GM18867 (cell line): ENCODE results near the gene CRYBB1.

Experiments
- ATAC-seq: cut with Tn5 transposase; IDR thresholded peaks from one replicate; pipeline ENCODE4 v1.9.1; 2021; ENCODE audit warnings: mild to moderate bottlenecking, moderate library complexity; ENCODE audit not compliant: unreplicated experiment

CRYBB1 gene

GRCh38 chr22:26559961-26560575 lies 57.8 kb downstream of the CRYBB1 start:
- no peak for ATAC-seq

DNA sequence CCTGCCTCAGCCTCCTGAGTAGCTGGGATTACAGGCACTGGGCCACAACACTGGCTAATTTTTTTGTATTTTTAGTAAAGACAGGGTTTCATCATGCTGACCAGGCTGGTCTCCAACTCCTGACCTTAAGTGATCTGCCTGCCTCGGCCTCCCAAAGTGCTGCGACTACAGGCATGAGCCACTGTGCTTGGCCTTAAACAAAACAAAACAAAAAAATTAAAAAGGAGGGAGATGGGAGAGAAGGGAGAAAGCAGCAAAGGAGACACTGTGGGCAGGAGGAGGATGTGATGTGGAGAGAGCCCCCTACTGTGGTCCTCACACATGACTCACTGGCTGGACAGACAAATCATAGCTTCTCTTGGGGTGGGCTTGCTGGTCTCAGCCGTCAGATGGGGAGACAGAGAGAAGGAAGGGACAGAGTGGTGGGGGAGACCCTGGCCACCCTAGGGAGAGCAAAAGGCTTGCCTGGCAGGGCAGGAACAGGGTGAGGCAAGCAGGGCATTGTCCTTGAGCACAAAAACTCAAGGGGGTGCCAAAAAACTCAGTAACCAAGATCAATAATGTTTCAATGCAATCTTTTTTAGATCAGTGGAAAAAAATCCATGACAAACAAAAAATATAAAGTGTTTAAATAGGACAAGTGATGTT lies 59.5 kb downstream of the CRYBB1 start:
- no peak for ATAC-seq

GRCh38 chr22:26556904-26557303 lies 60.9 kb downstream of the CRYBB1 start:
- no peak for ATAC-seq

GRCh38 chr22:26555478-26555877 lies 62.3 kb downstream of the CRYBB1 start:
- ATAC-seq: no peak

DNA sequence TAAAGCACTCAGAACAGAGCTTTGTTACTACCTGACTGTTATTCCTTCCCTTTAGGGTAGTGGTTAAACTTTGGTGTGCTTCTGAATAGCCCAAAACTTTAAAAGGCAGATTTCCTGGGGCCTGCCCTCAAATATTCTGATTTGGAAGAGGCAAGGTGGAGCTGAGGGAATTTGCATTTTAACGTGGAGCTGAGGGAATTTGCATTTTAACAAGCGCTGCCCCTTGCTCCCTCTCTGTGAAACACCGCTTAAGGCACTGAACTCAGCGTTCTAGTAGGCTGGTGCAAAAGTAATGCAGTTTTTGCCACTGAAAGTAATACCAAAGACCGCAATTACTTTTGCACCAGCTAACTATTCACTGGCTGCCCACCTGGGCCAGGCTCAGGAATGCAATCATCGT lies 62.9 kb downstream of the CRYBB1 start:
- no peak for ATAC-seq

- no peak for ATAC-seq
Measured at GRCh38 chr22:26553056-26553752, 64.6 kb downstream of the CRYBB1 start.

- no peak for ATAC-seq
Measured at GRCh38 chr22:26552466-26552865, 65.4 kb downstream of the CRYBB1 start.

- ATAC-seq: no peak
Measured at GRCh38 chr22:26551568-26551967, 66.3 kb downstream of the CRYBB1 start.

- ATAC-seq: no peak
Measured at GRCh38 chr22:26550498-26551033, 67.3 kb downstream of the CRYBB1 start.

DNA sequence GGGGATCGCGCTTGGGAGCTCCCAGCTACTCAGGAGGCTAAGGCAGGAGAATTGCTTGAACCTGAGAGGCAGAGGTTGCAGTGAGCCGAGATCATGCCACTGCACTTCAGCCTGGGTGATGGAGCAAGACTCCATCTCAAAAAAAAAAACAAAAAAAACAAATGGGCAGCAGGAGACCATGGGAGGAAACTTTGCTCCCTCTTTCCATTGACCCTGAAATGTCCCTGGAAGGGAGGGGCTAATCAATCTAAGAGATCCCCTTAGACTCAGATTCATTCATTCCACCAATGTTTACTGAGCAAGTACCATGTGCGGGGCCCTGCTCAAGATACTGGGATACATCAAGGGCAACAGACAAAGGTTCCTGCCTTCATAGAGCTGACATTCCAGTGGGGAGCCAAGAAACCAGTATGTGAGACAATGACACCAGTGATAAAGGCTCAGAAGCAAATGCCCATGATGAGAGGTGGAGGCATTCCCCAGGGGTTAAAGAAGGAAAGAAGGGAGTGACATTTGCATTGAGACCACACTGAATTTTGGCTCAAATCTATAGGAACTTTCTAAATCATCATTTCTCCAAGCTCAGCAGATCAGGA lies 67.8 kb downstream of the CRYBB1 start:
- ATAC-seq: no peak
